Body of pancreas (tissue), 4 donors: ENCODE measurements around the gene RIPOR2. TPM values are rescaled to one million over a fixed set of nuclear protein-coding genes. Genes with fewer than 3 reads are reported as not detected.
A peak's percentile ranks its signal among the peaks of the same experiment; 100 is the strongest.

Experiments
- ATAC-seq: fragments of 150-250 bp; one replicate; pipeline ENCODE4 v1.9.1; 2016
- DNase-seq, 4 donors: peaks; one replicate each; pipeline ENCODE4 v3.0.0-alpha.2; 2019
- H3K27ac ChIP-seq, 4 donors: fragments of 200-600 bp; sonication (generic); 1 replicate in 3 of 4; 2 replicates in 1 of 4; pipeline versions ENCODE4 v1.5.1 to v1.6.1; 2016 to 2019; ENCODE audit warnings: mild to moderate bottlenecking in 1 of 4, mixed read lengths in 1 of 4, moderate library complexity in 1 of 4
- H3K27me3 ChIP-seq, 2 donors: fragments of 200-600 bp; sonication (generic); one replicate each; pipeline ENCODE4 v1.6.0; 2016; ENCODE audit warnings: mild to moderate bottlenecking in 1 of 2
- H3K36me3 ChIP-seq, 2 donors: fragments of 200-600 bp; sonication (generic); replicated peaks in 1 of 2; 2 replicates each; pipeline ENCODE4 v1.5.1; 2016; ENCODE audit warnings: low read depth in 2 of 2; ENCODE audit not compliant: insufficient read depth in 1 of 2
- H3K4me1 ChIP-seq: fragments of 200-600 bp; sonication (generic); one replicate; pipeline ENCODE4 v1.6.0; 2016
- H3K4me3 ChIP-seq, 2 donors: fragments of 200-600 bp; sonication (generic); 1 replicate in 1 of 2; 2 replicates in 1 of 2; pipeline ENCODE4 v1.5.1; 2016 to 2019
- H3K9me3 ChIP-seq, 3 donors: fragments of 200-600 bp; sonication (generic); 1 replicate in 2 of 3; 2 replicates in 1 of 3; pipeline ENCODE4 v1.5.1; 2016
- CTCF ChIP-seq, 7 experiments: fragments of 450-650 bp in 4 of 7; fragments of 200-600 bp in 3 of 7; sonication (generic) in 3 of 7; IDR thresholded peaks; one replicate each; pipeline ENCODE4 v1.5.1; 2016 to 2019; ENCODE audit warnings: antibody characterized with exemption in 7 of 7
- POLR2A ChIP-seq, 3 donors: fragments of 450-650 bp; IDR thresholded peaks; one replicate each; pipeline ENCODE4 v1.6.1; 2016; ENCODE audit warnings: antibody characterized with exemption in 3 of 3, mild to moderate bottlenecking in 2 of 3
- WGBS, 2 donors: methylation state at CpG; one replicate each; pipeline ENCODE4 v1.1.5; 2017; 5-methylcytosine and 5-hydroxymethylcytosine counted together
- intact Hi-C: fragments of 100-400 bp; cut with DNase I; formaldehyde crosslinking; loops from one replicate; pipeline ENCODE4 v1.15.1; 2023
- total RNA-seq, 2 donors: library from RNA; depleted of rRNA; stranded (reverse); fragments of >200 nt; gene quantifications; one replicate each; pipeline ENCODE4 v1.1.0, GENCODE V29; 2016

Gene RIPOR2
- total RNA-seq, 2 donors from 2014 or later, result 1.3 to 1.6 TPM

- TF ChIP-seq CTCF (IDR thresholded peaks at IDR 0.05) (peak in 6 of 7 experiments; percentile 33 to 68 (median 47)), POLR2A (IDR thresholded peaks at IDR 0.05) (no peak)
- Histone ChIP-seq H3K27ac (no peak overlapping the region), H3K4me1 (no peaks in the 10 kb centered on the region), H3K9me3 (no peaks in the 10 kb centered on the region), H3K36me3 (no peaks in the 10 kb centered on the region), H3K4me3 (no peak overlapping the region), H3K27me3 (no peaks in the 10 kb centered on the region)
- ATAC-seq, result no peak
- 35 to 36% methylated on average over 7 of the region's 7 CpGs for WGBS, 2 donors
- DNase-seq, result peak in 2 of 4 donors; percentile 19 to 30
- intact Hi-C loops, result no loop called here
Measured at GRCh38 chr6:24933868-24934401, 1.8 kb downstream of the RIPOR2 start.

- Histone ChIP-seq H3K4me1 (no peaks in the 10 kb centered on the region), H3K27ac (no peak overlapping the region), H3K27me3 (no peaks in the 10 kb centered on the region), H3K9me3 (no peaks in the 10 kb centered on the region), H3K4me3 (no peak overlapping the region), H3K36me3 (no peaks in the 10 kb centered on the region)
- intact Hi-C loops, result no loop called here
- 73 to 78% methylated on average over 3 of the region's 3 CpGs for WGBS, 2 donors
- DNase-seq (no peak), ATAC-seq (no peak)
- TF ChIP-seq POLR2A (IDR thresholded peaks at IDR 0.05), result no peak
- TF ChIP-seq CTCF (IDR thresholded peaks at IDR 0.05), result no peak
Measured at GRCh38 chr6:24933266-24933665, 2.5 kb downstream of the RIPOR2 start.

- DNase-seq (no peak), ATAC-seq (no peak)
- no peak overlapping the region for H3K4me3 ChIP-seq
- intact Hi-C loops, result no loop called here
- H3K4me1 ChIP-seq, result no peaks in the 10 kb centered on the region
- WGBS, 2 donors, result 58 to 72% methylated on average over 3 of the region's 3 CpGs
- H3K36me3 ChIP-seq, result no peaks in the 10 kb centered on the region
- H3K27ac ChIP-seq, result no peak overlapping the region
- no peak for TF ChIP-seq CTCF (IDR thresholded peaks at IDR 0.05)
- no peak for TF ChIP-seq POLR2A (IDR thresholded peaks at IDR 0.05)
- H3K27me3 ChIP-seq, result no peaks in the 10 kb centered on the region
- H3K9me3 ChIP-seq, result no peaks in the 10 kb centered on the region
Measured at GRCh38 chr6:24932832-24933231, 2.9 kb downstream of the RIPOR2 start.

GRCh38 chr6:24931718-24932691 is 3.8 kb downstream of the RIPOR2 start:
- Histone ChIP-seq H3K27me3 (no peaks in the 10 kb centered on the region), H3K36me3 (no peaks in the 10 kb centered on the region), H3K9me3 (no peaks in the 10 kb centered on the region), H3K27ac (no peak overlapping the region), H3K4me1 (no peaks in the 10 kb centered on the region), H3K4me3 (no peak overlapping the region)
- intact Hi-C loops, result no loop called here
- ATAC-seq (no peak), DNase-seq (no peak)
- WGBS, 2 donors, result 61 to 70% methylated on average over 7 of the region's 7 CpGs
- no peak for TF ChIP-seq CTCF (IDR thresholded peaks at IDR 0.05)
- TF ChIP-seq POLR2A (IDR thresholded peaks at IDR 0.05), result no peak
